OCI-LY1 (cell line): ENCODE measurements around the gene CCND3.

Source experiments
- CTCF ChIP-seq: fragments of 200-600 bp; sonication (generic), shearing (Covaris generic); IDR thresholded peaks from 2 replicates; pipeline ENCODE4 v1.5.1; 2017; ENCODE audit warnings: mild to moderate bottlenecking, antibody characterized with exemption, low read length, moderate library complexity, mixed read lengths
- EZH2 ChIP-seq: fragments of 200-600 bp; sonication (generic), shearing (Covaris generic); IDR thresholded peaks from 2 replicates; pipeline ENCODE4 v1.8.0; 2017; ENCODE audit warnings: borderline replicate concordance, mixed run types, mild to moderate bottlenecking, antibody characterized with exemption, low read length, moderate library complexity, mixed read lengths

GRCh38 chr6:41966214-41966920 lies 24.8 kb upstream of the CCND3 start:
- TF ChIP-seq CTCF (no peak), EZH2 (no peak)
